Panc1 (cell line): ENCODE measurements around the gene COL4A2. TPM values are rescaled to one million over a fixed set of nuclear protein-coding genes. Genes with fewer than 3 reads are reported as not detected.

Experiments used
- ATAC-seq: fragments of 200-7000 bp; cut with Tn5 transposase; 2 replicates; pipeline ENCODE4 v1.9.1; 2020; ENCODE audit warnings: mild to moderate bottlenecking, moderate library complexity
- BruUV-seq: library from RNA; stranded (reverse); fragments of 400-500 nt; replicated peaks from 2 replicates; lab custom pipeline; 2021; lab: Mats Ljungman, UMichigan
- CTCF ChIA-PET: fragments of 300-600 bp; sonication (Branson Sonifier 250); formaldehyde crosslinking; loops from one replicate; lab custom pipeline; 2022; ENCODE audit warnings: antibody characterized with exemption; lab: Charles Lee
- POLR2A ChIA-PET: fragments of 300-600 bp; sonication (Branson Sonifier 250); formaldehyde crosslinking; loops from one replicate; lab custom pipeline; 2022; ENCODE audit warnings: antibody characterized with exemption; lab: Charles Lee
- DNase-seq: peaks from one replicate; pipeline ENCODE4 v3.0.0-alpha.2; 2010; ENCODE audit warnings: low read depth, low spot score
- H3K27ac ChIP-seq: 2 replicates; pipeline ENCODE4 v1.5.1; 2011; ENCODE audit warnings: mild to moderate bottlenecking, low read length, inconsistent platforms
- H3K27me3 ChIP-seq: fragments of 200-500 bp; sonication (Bioruptor generic); 2 replicates; pipeline ENCODE4 v1.6.0; 2014; ENCODE audit warnings: low read length, inconsistent platforms; ENCODE audit not compliant: control insufficient read depth, insufficient read depth
- H3K36me3 ChIP-seq: fragments of 200-500 bp; sonication (Bioruptor generic); 2 replicates; pipeline ENCODE4 v1.5.1; 2014; ENCODE audit warnings: inconsistent platforms, mild to moderate bottlenecking, low read length, moderate library complexity; ENCODE audit not compliant: control insufficient read depth, insufficient read depth
- H3K4me1 ChIP-seq: 2 replicates; pipeline ENCODE4 v1.5.1; 2011; ENCODE audit warnings: inconsistent platforms, mild to moderate bottlenecking, low read length, moderate library complexity; ENCODE audit not compliant: control insufficient read depth, insufficient read depth
- H3K4me3 ChIP-seq, 2 experiments: 2 replicates each; pipeline ENCODE4 v1.5.1; 2011 to 2012; ENCODE audit warnings: low read depth in 2 of 2, low read length in 2 of 2, mild to moderate bottlenecking in 2 of 2, inconsistent platforms in 1 of 2, moderate library complexity in 1 of 2
- H3K9me3 ChIP-seq: fragments of 200-500 bp; sonication (Bioruptor generic); 2 replicates; pipeline ENCODE4 v1.5.1; 2014; ENCODE audit warnings: low read depth, mild to moderate bottlenecking, inconsistent platforms, low read length, moderate library complexity; ENCODE audit not compliant: control insufficient read depth, insufficient read depth
- CTCF ChIP-seq: fragments of 450-650 bp; IDR thresholded peaks from 2 replicates; pipeline ENCODE4 v1.5.1; 2017; ENCODE audit warnings: mild to moderate bottlenecking
- POLR2AphosphoS5 ChIP-seq: IDR thresholded peaks from 2 replicates; pipeline ENCODE4 v1.6.1; 2012; ENCODE audit warnings: mild to moderate bottlenecking, low read depth, low read length, moderate library complexity
- SIN3A ChIP-seq: IDR thresholded peaks from 2 replicates; pipeline ENCODE4 v1.6.1; 2012; ENCODE audit warnings: low read depth, mild to moderate bottlenecking, low read length, moderate library complexity, borderline replicate concordance; ENCODE audit not compliant: insufficient read depth
- TCF7L2 ChIP-seq: IDR thresholded peaks from 2 replicates; pipeline ENCODE4 v1.6.1; 2011; ENCODE audit warnings: mild to moderate bottlenecking, low read depth, low read length, inconsistent platforms
- in situ Hi-C: cut with HindIII; loops from 2 replicates; pipeline ENCODE4 v1.10.0; 2016; ENCODE audit warnings: low sequenced_read_pairs, low pct_unique_long_range_greater_than_20kb
- intact Hi-C: fragments of 100-400 bp; cut with micrococcal nuclease; formaldehyde crosslinking; loops from one replicate; pipeline ENCODE4 v1.10.0; 2022; ENCODE audit not compliant: unreplicated experiment
- total RNA-seq: library from RNA; stranded (reverse); gene quantifications from one replicate; pipeline ENCODE4 v1.2.1, GENCODE V29; 2021; ENCODE audit not compliant: unreplicated experiment
- TF ChIP-seq, protein P1 (sequence below), 2 experiments: IDR thresholded peaks; 2 replicates each; pipeline ENCODE4 v1.6.1; 2011 to 2012; ENCODE audit warnings: low read depth in 2 of 2, control low read depth in 1 of 2, low read length in 1 of 2, mild to moderate bottlenecking in 1 of 2, moderate library complexity in 1 of 2; ENCODE audit not compliant: insufficient read depth in 1 of 2

COL4A2 gene
- total RNA-seq, 1 experiment from 2014 or later: 3.0 TPM

DNA sequence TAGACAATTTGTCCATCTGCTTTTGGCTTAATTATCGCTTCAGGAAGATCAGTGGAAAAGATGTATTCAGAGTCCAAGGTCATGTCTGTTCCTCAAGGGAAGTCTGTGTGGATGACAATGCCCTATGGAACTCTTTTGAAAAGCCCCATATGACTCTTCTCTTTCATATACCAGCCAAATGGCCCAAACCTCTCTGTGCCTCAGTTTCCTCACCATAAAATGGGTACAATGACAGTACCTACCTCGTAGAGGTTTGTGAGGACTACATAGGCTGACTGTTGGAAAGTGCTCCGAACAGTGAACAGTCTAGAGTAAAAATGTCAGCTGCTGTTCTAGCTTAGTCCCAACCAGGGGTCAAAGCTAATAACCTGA lies 104.6 kb downstream of the COL4A2 start:
- Histone ChIP-seq H3K36me3 (no peaks in the 10 kb centered on the region), H3K4me1 (no peaks in the 10 kb centered on the region), H3K27me3 (no peaks in the 10 kb centered on the region; the same call in 1 of the 2 replicates), H3K4me3 (no peak overlapping the region), H3K9me3 (no peaks in the 10 kb centered on the region), H3K27ac (no peak overlapping the region)
- ATAC-seq: 0 out of 2 replicates have a peak, but pooled peaks have one; percentile 24
- no TSS peak for BruUV-seq
- intact Hi-C loops (loop anchor here (2.0 kb wide), 1 partner anchor 189 kb away; no protein-coding TSS in a partner anchor), in situ Hi-C loops (no loop called here)
- CTCF ChIA-PET: no interaction called here
- no peak for DNase-seq
- TF ChIP-seq TCF7L2: no peak
- TF ChIP-seq, protein P1, sequence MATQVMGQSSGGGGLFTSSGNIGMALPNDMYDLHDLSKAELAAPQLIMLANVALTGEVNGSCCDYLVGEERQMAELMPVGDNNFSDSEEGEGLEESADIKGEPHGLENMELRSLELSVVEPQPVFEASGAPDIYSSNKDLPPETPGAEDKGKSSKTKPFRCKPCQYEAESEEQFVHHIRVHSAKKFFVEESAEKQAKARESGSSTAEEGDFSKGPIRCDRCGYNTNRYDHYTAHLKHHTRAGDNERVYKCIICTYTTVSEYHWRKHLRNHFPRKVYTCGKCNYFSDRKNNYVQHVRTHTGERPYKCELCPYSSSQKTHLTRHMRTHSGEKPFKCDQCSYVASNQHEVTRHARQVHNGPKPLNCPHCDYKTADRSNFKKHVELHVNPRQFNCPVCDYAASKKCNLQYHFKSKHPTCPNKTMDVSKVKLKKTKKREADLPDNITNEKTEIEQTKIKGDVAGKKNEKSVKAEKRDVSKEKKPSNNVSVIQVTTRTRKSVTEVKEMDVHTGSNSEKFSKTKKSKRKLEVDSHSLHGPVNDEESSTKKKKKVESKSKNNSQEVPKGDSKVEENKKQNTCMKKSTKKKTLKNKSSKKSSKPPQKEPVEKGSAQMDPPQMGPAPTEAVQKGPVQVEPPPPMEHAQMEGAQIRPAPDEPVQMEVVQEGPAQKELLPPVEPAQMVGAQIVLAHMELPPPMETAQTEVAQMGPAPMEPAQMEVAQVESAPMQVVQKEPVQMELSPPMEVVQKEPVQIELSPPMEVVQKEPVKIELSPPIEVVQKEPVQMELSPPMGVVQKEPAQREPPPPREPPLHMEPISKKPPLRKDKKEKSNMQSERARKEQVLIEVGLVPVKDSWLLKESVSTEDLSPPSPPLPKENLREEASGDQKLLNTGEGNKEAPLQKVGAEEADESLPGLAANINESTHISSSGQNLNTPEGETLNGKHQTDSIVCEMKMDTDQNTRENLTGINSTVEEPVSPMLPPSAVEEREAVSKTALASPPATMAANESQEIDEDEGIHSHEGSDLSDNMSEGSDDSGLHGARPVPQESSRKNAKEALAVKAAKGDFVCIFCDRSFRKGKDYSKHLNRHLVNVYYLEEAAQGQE (IDR thresholded peaks at IDR 0.05; ENCODE audit: insufficient read depth in 1 of 2, low read depth in 2 of 2, low read length in 1 of 2): no peak
- TF ChIP-seq CTCF: no peak
- TF ChIP-seq SIN3A: no peak
- no peak for TF ChIP-seq POLR2AphosphoS5
- POLR2A ChIA-PET: no interaction called here

DNA sequence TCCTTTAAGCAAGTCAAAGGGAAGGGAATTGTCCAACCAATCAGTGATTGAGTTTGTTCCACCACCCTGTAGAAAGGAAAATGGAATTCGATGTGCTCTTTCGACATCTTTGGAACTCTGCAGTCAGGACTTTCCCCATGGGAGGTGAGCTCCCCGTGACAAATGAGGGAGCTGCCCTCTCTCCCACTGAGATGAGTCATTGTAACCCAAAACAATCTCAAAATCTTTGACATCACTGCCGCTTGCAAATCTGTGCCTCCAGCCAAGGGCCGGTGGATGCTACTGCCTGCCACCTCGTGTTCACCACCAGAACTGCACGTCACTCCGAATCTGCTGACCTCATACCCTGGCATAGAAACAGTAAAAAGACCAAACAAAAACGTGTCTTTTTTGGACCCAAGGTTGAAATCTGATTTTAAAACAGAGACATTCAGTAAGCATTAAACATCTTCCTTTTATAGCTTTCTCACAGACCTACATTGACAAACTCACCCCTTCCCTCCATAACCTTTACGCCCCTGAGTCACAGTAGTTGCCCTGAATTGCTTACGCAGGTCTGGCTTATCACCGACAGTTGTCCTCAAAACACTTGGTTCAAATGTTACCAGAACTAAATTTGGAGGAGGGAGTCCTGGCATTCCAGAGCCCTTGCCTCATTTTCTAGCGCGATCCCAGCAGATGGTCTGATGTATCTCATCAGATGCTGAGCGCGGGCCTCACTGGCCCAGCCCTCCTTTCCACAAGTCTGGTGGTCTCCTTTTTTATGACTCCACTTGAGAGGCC lies 105.2 kb downstream of the COL4A2 start:
- BruUV-seq: no TSS peak
- DNase-seq (peak; percentile 51), ATAC-seq (peak; percentile 85)
- POLR2A ChIA-PET: no interaction called here
- intact Hi-C loops (loop anchor here (2.0 kb wide), 1 partner anchor 190 kb away; no protein-coding TSS in a partner anchor), in situ Hi-C loops (no loop called here)
- H3K9me3 ChIP-seq: no peaks in the 10 kb centered on the region
- no peaks in the 10 kb centered on the region for H3K4me1 ChIP-seq
- H3K4me3 ChIP-seq: no peak overlapping the region
- no peak overlapping the region for H3K27ac ChIP-seq
- TF ChIP-seq, protein P1 (IDR thresholded peaks at IDR 0.05; ENCODE audit: insufficient read depth in 1 of 2, low read depth in 2 of 2, low read length in 1 of 2): no peak
- TF ChIP-seq CTCF (peak; percentile 76), SIN3A (no peak), TCF7L2 (no peak), POLR2AphosphoS5 (no peak)
- no peaks in the 10 kb centered on the region for H3K36me3 ChIP-seq
- H3K27me3 ChIP-seq: no peaks in the 10 kb centered on the region; the same call in 1 of the 2 replicates
- CTCF ChIA-PET: no interaction called here
